Measurements from ENCODE around the gene PIK3C2G.

- TF ChIP-seq CTCF (optimal IDR thresholded peaks at IDR 0.05 in 1 of 3, IDR thresholded peaks at IDR 0.05 in 1 of 3, conservative IDR thresholded peaks at IDR 0.05 in 1 of 3; ENCODE audit: extremely low read depth in 1 of 3, insufficient read depth in 2 of 3, low read length in 3 of 3): no peak
- no peak for TF ChIP-seq EZH2 (IDR thresholded peaks at IDR 0.05; ENCODE audit: low read length)
Measured at GRCh38 chr12:18306311-18306710, 45.0 kb downstream of the PIK3C2G start.

Measured in keratinocyte (primary cell).